K562 (cell line): ENCODE results near the gene TBX10. TPM values are rescaled to one million over a fixed set of nuclear protein-coding genes. Genes with fewer than 3 reads are reported as not detected.

Experiments
- ATAC-seq: fragments of 200-7000 bp; cut with Tn5 transposase; 3 replicates; pipeline ENCODE4 v1.9.1; 2020; ENCODE audit warnings: moderate library complexity
- BruUV-seq: library from RNA; stranded (reverse); fragments of 400-500 nt; replicated peaks from 2 replicates; lab custom pipeline; 2021; lab: Mats Ljungman, UMichigan
- CTCF ChIA-PET: fragments of 300-600 bp; formaldehyde crosslinking; extraction: SDS; loops from one replicate; lab custom pipeline; 2021; ENCODE audit warnings: low intra/inter-chr PET ratio; lab: Yijun Ruan, JAX
- POLR2A ChIA-PET: fragments of 300-600, 350-650 bp; sonication (Branson Sonifier 250); formaldehyde crosslinking; extraction: SDS; loops from one replicate; lab custom pipeline; 2021; ENCODE audit warnings: antibody characterized with exemption, inconsistent platforms; lab: Yijun Ruan, JAX
- DNase-seq, 4 experiments: peaks; one replicate each; pipeline versions ENCODE4 v3.0.0 to v3.0.0-alpha.2; 2011 to 2018; ENCODE audit warnings: low spot score in 3 of 4, mixed read lengths in 3 of 4; ENCODE audit errors: extremely low read depth in 1 of 4
- FAIRE-seq: peaks from 2 replicates; lab custom pipeline; 2011; peaks lifted over from hg19 to GRCh38; lab: Jason Lieb, UNC
- H2AFZ ChIP-seq: 2 replicates; pipeline ENCODE4 v1.6.0; 2011; ENCODE audit warnings: low read depth, low read length, control low read depth, inconsistent platforms
- H3K27ac ChIP-seq: fragments of 200-600 bp; 3 replicates; pipeline ENCODE4 v1.8.0; 2011; ENCODE audit warnings: low read depth, mild to moderate bottlenecking, control low read depth, inconsistent platforms, low read length, moderate library complexity, mixed read lengths; ENCODE audit errors: extremely low read depth
- H3K27me3 ChIP-seq, 2 experiments: fragments of 300-600 bp in 1 of 2; 2 replicates in 1 of 2; 3 replicates in 1 of 2; pipeline versions ENCODE4 v1.6.0 to v1.8.0; 2011; ENCODE audit warnings: inconsistent platforms in 2 of 2, low read length in 2 of 2, mild to moderate bottlenecking in 1 of 2, mixed read lengths in 1 of 2, moderate library complexity in 1 of 2; ENCODE audit not compliant: control insufficient read depth in 2 of 2, insufficient read depth in 2 of 2
- H3K36me3 ChIP-seq: fragments of 300-600 bp; 3 replicates; pipeline ENCODE4 v1.8.0; 2011; ENCODE audit warnings: mild to moderate bottlenecking, low read length, inconsistent platforms; ENCODE audit not compliant: control insufficient read depth, insufficient read depth
- H3K4me1 ChIP-seq, 2 experiments: fragments of 200-600 bp in 1 of 2; replicated peaks in 1 of 2; 2 replicates in 1 of 2; 3 replicates in 1 of 2; pipeline versions ENCODE4 v1.5.1 to v1.8.0; 2011; ENCODE audit warnings: inconsistent platforms in 2 of 2, low read length in 2 of 2, mild to moderate bottlenecking in 1 of 2, mixed read lengths in 1 of 2, moderate library complexity in 1 of 2; ENCODE audit not compliant: control insufficient read depth in 2 of 2, insufficient read depth in 2 of 2
- H3K4me2 ChIP-seq: 2 replicates; pipeline ENCODE4 v1.6.1; 2011; ENCODE audit warnings: low read length, control low read depth, inconsistent platforms, mixed read lengths; ENCODE audit not compliant: insufficient read depth
- H3K4me3 ChIP-seq: fragments of 200-600 bp; sonication (generic), shearing (Covaris generic); 2 replicates; pipeline ENCODE4 v1.5.1; 2016; ENCODE audit warnings: control low read depth, inconsistent platforms
- H3K79me2 ChIP-seq: fragments of 200-600 bp; 3 replicates; pipeline ENCODE4 v1.8.0; 2011; ENCODE audit warnings: low read length, inconsistent platforms; ENCODE audit not compliant: control insufficient read depth, insufficient read depth
- H3K9ac ChIP-seq, 2 experiments: 2 replicates each; pipeline versions ENCODE4 v1.6.0 to v1.6.1; 2011; ENCODE audit warnings: low read depth in 2 of 2, low read length in 2 of 2, control low read depth in 1 of 2, inconsistent platforms in 1 of 2, mild to moderate bottlenecking in 1 of 2, mixed read lengths in 1 of 2; ENCODE audit not compliant: insufficient read depth in 1 of 2
- H3K9me1 ChIP-seq: one replicate; pipeline ENCODE4 v1.6.0; 2011; ENCODE audit warnings: inconsistent platforms, mild to moderate bottlenecking, low read length, moderate library complexity; ENCODE audit not compliant: control insufficient read depth, insufficient read depth
- H3K9me3 ChIP-seq: replicated peaks from 2 replicates; pipeline ENCODE4 v1.5.1; 2011; ENCODE audit warnings: low read depth, low read length, inconsistent platforms; ENCODE audit not compliant: control insufficient read depth, insufficient read depth
- H4K20me1 ChIP-seq: replicated peaks from 2 replicates; pipeline ENCODE4 v1.6.1; 2011; ENCODE audit warnings: low read length, inconsistent platforms, mixed read lengths; ENCODE audit not compliant: control insufficient read depth, insufficient read depth
- CCNT2 ChIP-seq: IDR thresholded peaks from 2 replicates; pipeline ENCODE4 v1.6.1; 2011; ENCODE audit warnings: borderline replicate concordance, low read depth, mild to moderate bottlenecking, moderate library complexity, mixed read lengths, low read length; ENCODE audit not compliant: insufficient read length; ENCODE audit errors: extremely low read depth
- FOXA3 ChIP-seq, 2 experiments: fragments of 450-650 bp in 1 of 2; sonication (generic) in 1 of 2; formaldehyde crosslinking; IDR thresholded peaks in 1 of 2; conservative IDR thresholded peaks in 1 of 2; 2 replicates each; pipeline versions ENCODE4 v1.4.0 to v1.8.0; 2020 to 2022; ENCODE audit warnings: mild to moderate bottlenecking in 2 of 2, missing genetic modification reagents in 1 of 2
- HDAC1 ChIP-seq, 2 experiments: fragments of 450-650 bp; IDR thresholded peaks; 2 replicates each; pipeline ENCODE4 v1.6.1; 2016 to 2017; ENCODE audit warnings: inconsistent platforms in 1 of 2, mild to moderate bottlenecking in 1 of 2, moderate library complexity in 1 of 2
- IRF9 ChIP-seq: fragments of 450-650 bp; IDR thresholded peaks from 2 replicates; pipeline ENCODE4 v1.6.1; 2016; ENCODE audit warnings: missing biosample characterization, missing genetic modification characterization
- POLR2G ChIP-seq: fragments of 200-400 bp; formaldehyde crosslinking; IDR thresholded peaks from 2 replicates; pipeline ENCODE4 v1.6.1; 2017; ENCODE audit warnings: low read depth, mild to moderate bottlenecking, antibody characterized with exemption, low read length, moderate library complexity
- PTRF ChIP-seq: fragments of 450-650 bp; IDR thresholded peaks from 2 replicates; pipeline ENCODE4 v1.6.1; 2016; ENCODE audit warnings: mild to moderate bottlenecking, missing genetic modification characterization, missing compliant biosample characterization
- SMC3 ChIP-seq: conservative IDR thresholded peaks from 2 replicates; pipeline ENCODE4 v1.6.1; 2011; ENCODE audit warnings: low read depth, low read length, improper control_type of control experiment; ENCODE audit not compliant: insufficient read depth
- ZC3H4 ChIP-seq: sonication (generic); formaldehyde crosslinking; IDR thresholded peaks from 2 replicates; pipeline ENCODE4 v1.9.0; 2021; ENCODE audit warnings: missing genetic modification reagents, borderline replicate concordance
- ZNF146 ChIP-seq: IDR thresholded peaks from one replicate; pipeline ENCODE4 v1.6.1; 2018; ENCODE audit warnings: missing compliant biosample characterization; ENCODE audit not compliant: unreplicated experiment
- ZNF280A ChIP-seq: fragments of 450-650 bp; IDR thresholded peaks from 2 replicates; pipeline ENCODE4 v1.6.1; 2018; ENCODE audit warnings: mild to moderate bottlenecking, low read depth; ENCODE audit not compliant: partially characterized antibody
- ZNF507 ChIP-seq: conservative IDR thresholded peaks from 2 replicates; pipeline ENCODE4 v1.6.1; 2017; ENCODE audit warnings: missing genetic modification characterization, missing compliant biosample characterization
- ZNF584 ChIP-seq: fragments of 200-800 bp; sonication (Bioruptor generic); IDR thresholded peaks from 2 replicates; pipeline ENCODE4 v1.6.1; 2016; ENCODE audit warnings: low read depth, mild to moderate bottlenecking, missing genetic modification characterization, missing compliant biosample characterization
- ZNF586 ChIP-seq: fragments of 450-650 bp; formaldehyde crosslinking; conservative IDR thresholded peaks from 2 replicates; pipeline ENCODE4 v1.4.0; 2020; ENCODE audit warnings: mild to moderate bottlenecking, moderate library complexity
- WGBS: fragments of 100-300 bp; shearing (Covaris generic); methylation state at CpG from one replicate; pipeline ENCODE4 v1.1.6; 2016; ENCODE audit warnings: low coverage, mixed read lengths; ENCODE audit not compliant: insufficient coverage; ENCODE audit errors: missing lambda C conversion rate; 5-methylcytosine and 5-hydroxymethylcytosine counted together
- in situ Hi-C: fragments of 300-500 bp; cut with MboI; formaldehyde crosslinking; loops from 4 replicates; pipeline ENCODE4 v1.15.0; 2018; ENCODE audit warnings: inconsistent platforms, mixed read lengths
- intact Hi-C: fragments of 100-400 bp; cut with micrococcal nuclease; formaldehyde crosslinking; loops from 2 replicates; pipeline ENCODE4 v1.14.2; 2022
- polyA plus RNA-seq, 8 experiments: library from polyadenylated mRNA; depleted of rRNA in 4 of 8; stranded (reverse) in 5 of 8; unstranded in 3 of 8; fragments of >200 nt; fragmentation: Nextera tagmentation in 2 of 8; fragmentation: Illumina TruSeq in 1 of 8; extraction: Ambion mirVana in 2 of 8; extraction: Trizol in 1 of 8; gene quantifications; 2 replicates each; pipeline versions ENCODE4 v1.2.1 to v1.2.3, GENCODE V29; 2011 to 2014; ENCODE audit warnings: inconsistent platforms in 1 of 8, missing spikeins in 1 of 8
- total RNA-seq, 7 experiments: library from RNA; depleted of rRNA in 6 of 7; stranded (reverse); fragments of >200 nt in 6 of 7; fragmentation: Illumina TruSeq in 2 of 7; extraction: Trizol in 2 of 7; gene quantifications; 2 replicates each; pipeline versions ENCODE4 v1.2.1 to v1.2.3, GENCODE V29; 2011 to 2021; ENCODE audit warnings: low replicate concordance in 1 of 7

The TBX10 gene
- total and polyA plus RNA-seq, 9 of the 15 experiments (the other 6 are each of a cell fraction or from before 2014, with no cell fraction given): not detected

GRCh38 chr11:67614730-67615714 is 24.5 kb downstream of the TBX10 start:
- Histone ChIP-seq H3K4me1 (peaks cover 9 to 67% of the 10 kb centered on the region in 2 experiments; a peak in 4 of 5 replicates), H3K4me3 (no peak overlapping the region), H3K27ac (peak overlapping the region; percentile 2; the same call in 1 of the 3 replicates), H3K9me3 (0 out of 2 replicates have a peak, but pooled peaks cover 2% of the 10 kb centered on the region), H3K9ac (peak overlapping the region; percentile 29 to 87; a peak in 3 of 4 replicates), H4K20me1 (no peaks in the 10 kb centered on the region), H3K27me3 (no peaks in the 10 kb centered on the region), H3K79me2 (peaks cover under 1% of the 10 kb centered on the region; the same call in 1 of the 3 replicates), H2AFZ (no peak overlapping the region), H3K9me1 (no peaks in the 10 kb centered on the region), H3K4me2 (no peak overlapping the region), H3K36me3 (peaks cover 37% of the 10 kb centered on the region; the same call in 2 of the 3 replicates)
- no peak for FAIRE-seq
- BruUV-seq: no TSS peak
- WGBS: 87% methylated on average over 14 of the region's 18 CpGs
- CTCF ChIA-PET: interaction anchor here (1.0 kb wide), 1 partner anchor 15 kb away, joined by 3 read pairs; the partner anchor contains the start of gene NUDT8
- peak; percentile 73 for ATAC-seq
- intact Hi-C loops (no loop called here), in situ Hi-C loops (no loop called here)
- peak; percentile 48 to 59 (median 54) for DNase-seq
- POLR2A ChIA-PET: interaction anchor here (0.6 to 3.4 kb wide), 5 partner anchors 10 to 29 kb away, joined by 3 to 36 read pairs (median 4); partner anchors contain the start of gene NUDT8
- TF ChIP-seq ZNF507 (tag) (no peak), POLR2G (peak; percentile 63), SMC3 (0 out of 2 replicates have a peak, but pooled peaks have one; percentile 14), ZC3H4 (CRISPR knock-in tag) (no peak), CCNT2 (no peak), PTRF (tag) (no peak), ZNF586 (CRISPR knock-in tag) (no peak), IRF9 (tag) (no peak), HDAC1 (IDR thresholded peaks at IDR 0.05) (no peak), ZNF280A (no peak), ZNF146 (CRISPR knock-in tag) (no peak), FOXA3 (CRISPR knock-in tag; conservative IDR thresholded peaks at IDR 0.05 in 1 of 2, IDR thresholded peaks at IDR 0.05 in 1 of 2) (no peak), ZNF584 (CRISPR knock-in tag) (no peak)
